ENCODE data around the gene APOL4.

Gene APOL4

GRCh38 chr22:36151006-36151595 is 50.5 kb downstream of the APOL4 start:
- no peak for DNase-seq

DNA sequence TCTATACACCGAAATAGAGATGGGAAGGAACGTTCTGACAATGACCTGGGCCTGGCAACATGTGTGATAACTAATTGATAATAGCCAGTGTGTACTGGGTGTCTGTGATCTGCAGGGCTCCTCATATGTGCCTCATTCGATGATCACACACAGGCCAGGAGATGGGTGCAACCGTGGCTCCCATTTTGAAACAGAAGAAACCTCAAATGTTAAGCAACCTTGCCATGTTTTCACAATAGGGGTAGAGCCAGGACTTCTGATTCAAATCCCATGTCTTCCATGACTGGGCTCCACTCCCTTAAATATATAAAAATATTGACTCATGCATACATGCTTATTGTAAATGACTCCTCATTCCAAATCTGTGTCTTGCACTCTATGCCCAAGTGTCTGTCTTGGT is 52.2 kb downstream of the APOL4 start:
- DNase-seq: no peak

DNA sequence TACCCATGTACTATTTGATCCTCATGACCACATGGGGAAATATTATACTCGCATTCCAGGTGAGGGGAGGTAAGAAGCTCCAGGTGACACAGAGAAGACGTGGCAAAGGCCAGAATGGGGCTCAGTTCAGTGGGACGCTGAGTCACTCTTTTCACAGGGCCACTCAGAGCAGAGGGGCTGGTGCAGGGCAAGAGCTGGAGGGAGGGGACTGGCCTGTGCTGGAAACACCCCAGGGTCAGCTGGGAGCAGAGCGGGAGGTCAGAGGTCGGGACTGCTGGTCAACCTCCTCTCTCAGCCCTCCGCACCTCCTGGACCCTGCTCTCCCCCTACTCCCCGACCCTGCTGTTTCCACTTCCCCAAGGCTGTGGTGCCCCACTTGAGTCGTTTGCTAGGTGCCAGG is 53.2 kb downstream of the APOL4 start:
- no peak for DNase-seq

GRCh38 chr22:36147196-36147791 is 54.3 kb downstream of the APOL4 start:
- DNase-seq: no peak

DNA sequence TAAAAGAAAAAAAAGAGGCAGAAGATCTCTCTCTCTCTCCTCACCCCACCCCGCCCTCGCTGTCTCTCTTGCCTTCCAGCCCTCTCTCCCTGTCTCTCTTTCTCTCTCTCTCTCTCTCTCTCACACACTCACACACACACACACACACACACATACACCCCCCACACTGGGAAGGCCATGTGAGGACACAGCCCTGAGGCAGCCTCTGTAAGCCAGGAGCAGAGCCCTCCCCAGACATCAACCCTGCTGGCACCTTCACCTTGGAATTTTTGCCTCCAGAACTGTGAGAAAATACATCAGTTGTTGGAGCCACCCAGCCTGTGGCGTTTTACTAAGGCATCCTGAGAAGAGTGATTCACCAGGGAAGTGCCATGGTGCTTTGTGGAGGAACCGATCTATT is 55.7 kb downstream of the APOL4 start:
- no peak for DNase-seq

- peak; percentile 36 for DNase-seq
Observed at GRCh38 chr22:36144886-36145541, 56.6 kb downstream of the APOL4 start.

GRCh38 chr22:36143956-36144355 is 57.7 kb downstream of the APOL4 start:
- no peak for DNase-seq

- no peak for DNase-seq
Observed at GRCh38 chr22:36143066-36143815, 58.4 kb downstream of the APOL4 start.

- no peak for DNase-seq
Observed at GRCh38 chr22:36141481-36141880, 60.1 kb downstream of the APOL4 start.

All from stimulated activated CD4-positive, alpha-beta T cell treated with anti-CD3 and anti-CD28 coated beads, Interleukin-15, amount 100 ng/mL, for 24 hours (primary cell).